K562 treated with DMSO at 1 percent for 24 hours (cell line): Measurements from ENCODE around the gene RPS25. TPM values are rescaled to one million over a fixed set of nuclear protein-coding genes. Genes with fewer than 3 reads are reported as not detected.

Experiments used
- total RNA-seq: library from RNA; unstranded; fragments of 300-600 nt; gene quantifications from 2 replicates; pipeline ENCODE4 v1.2.3, GENCODE V29; 2022; ENCODE audit warnings: low read depth; ENCODE audit not compliant: insufficient read depth

RPS25 gene
- total RNA-seq = 1,285 and 1,475 TPM in 2 replicates

DNA sequence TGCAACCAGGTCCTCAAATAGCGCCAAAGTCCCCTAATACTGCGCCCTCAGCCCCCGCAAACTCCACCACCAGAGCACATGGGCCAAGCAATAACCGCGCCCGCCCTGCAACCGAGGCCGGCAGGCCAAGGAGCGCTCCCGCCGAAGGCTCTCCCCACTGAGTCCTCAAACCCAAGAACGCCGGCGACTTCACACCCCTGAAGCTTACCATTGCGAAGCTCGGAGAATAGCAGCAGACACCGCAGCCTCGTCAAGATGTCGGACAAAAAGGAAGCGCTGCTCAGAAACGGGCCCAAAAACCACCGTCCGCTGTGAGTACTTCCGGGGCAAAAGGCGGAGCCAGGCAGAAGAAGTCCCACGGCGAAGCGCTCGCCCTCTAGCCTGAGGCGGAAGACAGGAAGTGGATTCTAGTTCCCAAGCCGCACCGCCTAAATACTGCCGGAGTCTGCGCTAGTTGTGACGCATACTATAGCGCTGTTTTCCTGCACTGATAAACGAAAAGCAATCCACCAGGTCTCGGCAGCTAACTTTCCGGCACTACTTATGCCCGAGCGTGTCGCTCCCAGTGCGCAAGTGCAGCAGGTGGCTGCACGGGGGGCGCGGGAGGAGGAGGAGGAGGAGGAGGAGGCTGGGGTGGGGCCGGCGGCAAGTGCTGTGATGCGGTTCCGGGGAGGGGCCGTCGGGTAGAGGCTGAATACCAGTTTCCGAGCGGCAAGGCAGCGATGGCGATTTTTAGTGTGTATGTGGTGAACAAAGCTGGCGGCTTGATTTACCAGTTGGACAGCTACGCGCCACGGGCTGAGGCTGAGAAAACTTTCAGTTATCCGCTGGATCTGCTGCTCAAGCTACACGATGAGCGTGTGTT is at the start of gene RPS25, which contains the start of gene TRAPPC4:
Gene RPS25, minus strand, starts transcription at position 270 of the 865 bp plus-strand sequence. Its CDS starts 59 bp downstream, at position 211.
Gene TRAPPC4, plus strand, starts transcription at position 693 of the 865 bp plus-strand sequence. Its CDS starts 30 bp downstream, at position 723.

DNA sequence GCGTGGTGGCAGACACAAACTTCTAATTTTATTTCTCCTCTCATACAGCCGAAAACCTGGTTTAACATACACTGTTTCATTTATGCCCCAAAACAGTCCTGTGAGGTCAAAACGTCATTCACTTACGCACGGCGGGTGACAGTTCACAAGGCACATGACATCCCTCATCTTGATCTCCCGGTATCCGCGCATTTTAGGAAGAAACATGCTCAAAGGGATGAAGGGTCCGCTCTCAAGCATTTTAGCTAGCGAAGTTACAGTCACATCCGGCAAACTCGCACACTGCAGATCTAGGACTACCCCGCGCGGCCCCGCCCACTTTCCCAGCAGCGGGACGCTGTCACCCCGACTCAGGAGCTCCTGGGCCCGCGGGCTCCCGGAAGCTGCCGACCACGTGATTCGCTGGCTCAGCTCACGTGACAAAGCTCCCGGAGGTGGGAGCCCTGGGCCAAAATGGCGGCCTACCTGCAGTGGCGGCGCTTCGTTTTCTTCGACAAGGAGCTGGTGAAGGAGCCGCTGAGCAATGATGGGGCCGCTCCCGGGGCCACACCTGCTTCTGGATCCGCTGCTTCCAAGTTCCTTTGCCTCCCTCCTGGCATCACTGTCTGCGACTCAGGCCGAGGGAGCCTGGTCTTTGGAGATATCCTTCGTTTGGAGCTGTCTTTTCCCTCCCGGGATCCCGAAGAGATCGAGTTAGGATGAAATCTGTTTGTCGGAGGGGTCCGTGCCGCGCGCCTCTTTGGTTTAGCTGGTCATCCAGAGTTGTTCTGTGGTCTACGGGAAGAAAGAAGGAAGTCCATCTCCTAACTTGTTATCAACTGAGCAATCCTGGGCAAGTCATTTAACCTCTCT is 49.5 kb upstream of the RPS25 start, which contains the start of gene VPS11:
Gene VPS11, plus strand, starts transcription at position 448 of the 852 bp plus-strand sequence. Its CDS starts 6 bp downstream, at position 454.

DNA sequence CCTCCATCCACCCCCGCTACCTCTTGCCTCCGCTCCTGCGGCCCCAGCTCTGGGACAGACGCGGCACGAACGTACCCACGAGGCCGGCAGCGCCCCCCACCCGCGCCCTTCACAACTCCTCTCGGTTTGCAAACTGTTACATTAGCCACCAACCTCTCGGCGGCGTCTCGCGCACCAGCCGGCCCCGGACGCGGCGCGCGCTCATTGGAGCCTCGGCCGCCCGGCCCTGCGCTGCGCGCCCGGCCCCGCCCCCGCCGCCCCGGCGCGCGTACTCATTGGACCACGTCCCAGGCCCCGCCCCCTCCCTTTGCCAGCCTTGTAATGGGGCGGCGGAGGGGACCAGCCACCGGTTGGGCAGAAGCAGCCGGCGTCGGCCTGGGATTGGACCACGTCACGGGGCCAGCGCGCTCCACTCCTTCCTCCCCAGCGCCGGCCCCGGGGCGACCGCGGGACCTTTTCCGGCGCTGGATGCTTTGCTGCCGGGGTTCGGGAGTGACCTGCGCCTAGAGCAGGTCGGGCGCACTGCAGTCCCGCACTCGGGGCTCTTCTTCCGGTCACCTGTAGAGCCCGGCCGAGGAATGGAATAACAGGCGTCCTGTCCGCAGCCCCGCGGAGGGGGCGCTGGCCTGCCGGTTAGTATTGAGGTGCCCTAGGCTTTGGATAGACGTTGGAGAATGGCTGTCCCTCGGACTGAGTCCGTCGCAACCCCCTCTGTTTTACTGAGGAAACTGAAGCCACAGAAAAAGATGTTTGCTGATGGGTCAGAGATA is 39.0 kb upstream of the RPS25 start, which contains the start of gene HYOU1:
Gene HYOU1, minus strand, starts transcription at position 206 of the 770 bp plus-strand sequence. CDS start 1,045 bp downstream, outside the sequence.

DNA sequence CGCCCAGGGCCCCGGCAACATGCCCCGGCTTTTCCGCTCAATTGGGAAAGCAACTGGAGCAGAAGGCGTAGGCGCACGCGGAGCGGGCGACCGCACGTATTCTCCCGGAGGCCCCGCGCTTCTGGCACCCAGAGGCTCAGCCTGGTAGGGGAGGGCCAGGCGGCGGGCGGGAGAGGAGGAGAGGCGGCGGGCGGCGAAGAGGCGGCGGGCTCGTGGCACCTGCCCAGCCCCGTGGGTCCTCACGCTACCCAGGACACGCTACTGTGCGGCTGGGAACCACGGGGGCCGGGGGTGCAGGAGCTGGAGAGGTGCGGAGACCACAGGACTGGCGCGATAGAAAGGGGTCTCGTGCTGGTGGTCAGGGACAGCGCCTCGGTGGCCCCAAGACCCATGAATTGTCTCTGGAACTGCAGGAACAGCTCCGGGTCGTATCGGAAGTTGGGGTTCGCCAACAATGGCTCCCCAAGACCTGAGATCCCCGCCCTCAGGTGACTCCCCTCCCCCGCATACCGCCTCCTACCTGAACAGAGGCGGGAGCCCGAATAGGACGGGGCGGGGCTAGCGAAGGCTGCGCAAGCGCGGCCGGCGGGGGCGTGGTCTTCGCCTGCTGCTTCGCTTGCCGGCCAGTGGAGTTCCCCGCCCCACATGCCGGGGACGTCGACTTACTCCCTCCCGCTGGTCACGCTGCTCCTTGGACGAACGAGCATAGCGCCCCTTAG is 12.3 kb upstream of the RPS25 start, which contains the start of gene SLC37A4:
Gene SLC37A4, minus strand, starts transcription at position 549 of the 719 bp plus-strand sequence.

GRCh38 chr11:118997627-118998387 is 20.3 kb downstream of the RPS25 start, which contains the start of gene CENATAC:
TSS of gene CENATAC (plus strand) at chr11:118998138. CDS start at chr11:118998198, 60 bp downstream.

GRCh38 chr11:118971646-118972045 is 46.5 kb downstream of the RPS25 start, which contains the start of gene FOXR1:
TSS of gene FOXR1 (plus strand) at chr11:118971761. CDS start at chr11:118971932, 171 bp downstream.

Other genes with a start within 250 kb of the RPS25 start
- gene DDX6, start 227.2 kb downstream of the RPS25 start, total RNA-seq = 20.9 and 21.9 TPM in 2 replicates
- not detected in 2 replicates for gene CXCR5, start 134.5 kb downstream of the RPS25 start, total RNA-seq
- gene BCL9L, start 92.4 kb downstream of the RPS25 start, total RNA-seq = 14.4 and 16.6 TPM in 2 replicates
- not detected in 2 replicates for gene UPK2, start 62.0 kb downstream of the RPS25 start, total RNA-seq
- not detected in 2 replicates for gene FOXR1, start 46.6 kb downstream of the RPS25 start, total RNA-seq
- 9.1 and 9.2 TPM in 2 replicates for gene CENATAC, start 20.2 kb downstream of the RPS25 start, total RNA-seq
- 150 and 152 TPM in 2 replicates for gene TRAPPC4, start 423 bp upstream of the RPS25 start, total RNA-seq
- 44.9 and 46.7 TPM in 2 replicates for gene SLC37A4, start 12.5 kb upstream of the RPS25 start, total RNA-seq
- 171 and 174 TPM in 2 replicates for gene HYOU1, start 38.9 kb upstream of the RPS25 start, total RNA-seq
- gene VPS11, start 49.5 kb upstream of the RPS25 start, total RNA-seq = 28.9 and 34.3 TPM in 2 replicates
- 60.8 and 72.6 TPM in 2 replicates for gene HMBS, start 66.5 kb upstream of the RPS25 start, total RNA-seq
- gene DPAGT1, start 83.5 kb upstream of the RPS25 start, total RNA-seq = 43.3 and 51.9 TPM in 2 replicates
- 41.4 and 44.2 TPM in 2 replicates for gene C2CD2L, start 89.0 kb upstream of the RPS25 start, total RNA-seq
- 25.6 and 31.5 TPM in 2 replicates for gene HINFP, start 103.2 kb upstream of the RPS25 start, total RNA-seq
- not detected in 2 replicates for gene ABCG4, start 130.7 kb upstream of the RPS25 start, total RNA-seq
- gene NLRX1, start 150.4 kb upstream of the RPS25 start, total RNA-seq = 4.2 and 5.4 TPM in 2 replicates
- gene NHERF4, start 167.1 kb upstream of the RPS25 start, total RNA-seq = not detected in 2 replicates
- 10.6 and 13.0 TPM in 2 replicates for gene CBL, start 188.0 kb upstream of the RPS25 start, total RNA-seq